HG03432 (cell line): ENCODE measurements around the gene CASKIN1.
"Not testable (repeated sequence)": the region's sequence is repeated elsewhere in the genome, so short reads cannot be mapped to it uniquely, and the experiment has no call there.

Source experiments
- ATAC-seq: cut with Tn5 transposase; IDR thresholded peaks from one replicate; pipeline ENCODE4 v1.9.1; 2021; ENCODE audit warnings: mild to moderate bottlenecking, moderate library complexity; ENCODE audit not compliant: unreplicated experiment

Gene CASKIN1, protein sequence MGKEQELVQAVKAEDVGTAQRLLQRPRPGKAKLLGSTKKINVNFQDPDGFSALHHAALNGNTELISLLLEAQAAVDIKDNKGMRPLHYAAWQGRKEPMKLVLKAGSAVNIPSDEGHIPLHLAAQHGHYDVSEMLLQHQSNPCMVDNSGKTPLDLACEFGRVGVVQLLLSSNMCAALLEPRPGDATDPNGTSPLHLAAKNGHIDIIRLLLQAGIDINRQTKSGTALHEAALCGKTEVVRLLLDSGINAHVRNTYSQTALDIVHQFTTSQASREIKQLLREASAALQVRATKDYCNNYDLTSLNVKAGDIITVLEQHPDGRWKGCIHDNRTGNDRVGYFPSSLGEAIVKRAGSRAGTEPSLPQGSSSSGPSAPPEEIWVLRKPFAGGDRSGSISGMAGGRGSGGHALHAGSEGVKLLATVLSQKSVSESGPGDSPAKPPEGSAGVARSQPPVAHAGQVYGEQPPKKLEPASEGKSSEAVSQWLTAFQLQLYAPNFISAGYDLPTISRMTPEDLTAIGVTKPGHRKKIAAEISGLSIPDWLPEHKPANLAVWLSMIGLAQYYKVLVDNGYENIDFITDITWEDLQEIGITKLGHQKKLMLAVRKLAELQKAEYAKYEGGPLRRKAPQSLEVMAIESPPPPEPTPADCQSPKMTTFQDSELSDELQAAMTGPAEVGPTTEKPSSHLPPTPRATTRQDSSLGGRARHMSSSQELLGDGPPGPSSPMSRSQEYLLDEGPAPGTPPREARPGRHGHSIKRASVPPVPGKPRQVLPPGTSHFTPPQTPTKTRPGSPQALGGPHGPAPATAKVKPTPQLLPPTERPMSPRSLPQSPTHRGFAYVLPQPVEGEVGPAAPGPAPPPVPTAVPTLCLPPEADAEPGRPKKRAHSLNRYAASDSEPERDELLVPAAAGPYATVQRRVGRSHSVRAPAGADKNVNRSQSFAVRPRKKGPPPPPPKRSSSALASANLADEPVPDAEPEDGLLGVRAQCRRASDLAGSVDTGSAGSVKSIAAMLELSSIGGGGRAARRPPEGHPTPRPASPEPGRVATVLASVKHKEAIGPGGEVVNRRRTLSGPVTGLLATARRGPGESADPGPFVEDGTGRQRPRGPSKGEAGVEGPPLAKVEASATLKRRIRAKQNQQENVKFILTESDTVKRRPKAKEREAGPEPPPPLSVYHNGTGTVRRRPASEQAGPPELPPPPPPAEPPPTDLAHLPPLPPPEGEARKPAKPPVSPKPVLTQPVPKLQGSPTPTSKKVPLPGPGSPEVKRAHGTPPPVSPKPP (N-terminal part only)

DNA sequence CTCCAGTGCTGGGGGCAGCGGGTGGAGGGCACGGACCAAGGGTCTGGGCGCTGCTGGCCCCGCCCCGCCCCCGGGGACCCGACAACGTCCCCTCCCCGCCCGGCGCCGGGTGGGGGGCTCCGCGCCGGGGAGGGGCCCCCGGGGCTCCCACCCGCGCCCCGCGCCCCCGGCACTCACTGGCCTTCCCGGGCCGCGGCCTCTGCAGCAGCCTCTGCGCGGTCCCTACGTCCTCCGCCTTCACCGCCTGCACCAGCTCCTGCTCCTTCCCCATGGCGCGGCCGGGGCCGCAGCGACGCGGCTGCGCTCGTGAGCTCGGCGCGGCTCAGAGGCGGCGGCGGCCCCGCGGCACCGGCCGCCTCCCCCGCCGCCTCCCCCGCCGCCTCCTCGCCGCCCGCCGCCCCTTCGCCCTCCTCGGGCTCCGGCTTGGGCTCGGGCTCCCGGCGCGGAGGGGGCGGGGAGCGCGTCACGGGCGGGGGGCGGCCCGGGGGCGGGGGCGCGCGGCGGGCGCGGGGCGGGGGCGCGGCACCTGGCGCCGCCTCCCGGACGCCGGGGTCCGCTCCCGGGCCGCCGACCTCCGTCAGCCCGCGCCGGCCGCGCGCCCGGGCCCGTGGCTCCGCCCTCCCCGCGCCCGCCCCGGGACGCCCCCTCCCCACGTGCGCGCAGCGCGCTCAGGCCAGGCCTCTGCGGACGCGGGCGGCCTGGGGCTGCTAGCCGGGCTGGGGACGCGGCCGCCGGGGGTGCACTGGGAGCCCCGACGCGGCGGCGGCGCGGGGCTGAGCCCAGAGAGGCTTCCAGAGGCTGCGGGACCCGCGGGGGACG lies at the start of gene CASKIN1:
CASKIN1 (minus strand) TSS at position 444 of the 819 bp plus-strand sequence; CDS start at position 271, 173 bp downstream.
- no peak for ATAC-seq

DNA sequence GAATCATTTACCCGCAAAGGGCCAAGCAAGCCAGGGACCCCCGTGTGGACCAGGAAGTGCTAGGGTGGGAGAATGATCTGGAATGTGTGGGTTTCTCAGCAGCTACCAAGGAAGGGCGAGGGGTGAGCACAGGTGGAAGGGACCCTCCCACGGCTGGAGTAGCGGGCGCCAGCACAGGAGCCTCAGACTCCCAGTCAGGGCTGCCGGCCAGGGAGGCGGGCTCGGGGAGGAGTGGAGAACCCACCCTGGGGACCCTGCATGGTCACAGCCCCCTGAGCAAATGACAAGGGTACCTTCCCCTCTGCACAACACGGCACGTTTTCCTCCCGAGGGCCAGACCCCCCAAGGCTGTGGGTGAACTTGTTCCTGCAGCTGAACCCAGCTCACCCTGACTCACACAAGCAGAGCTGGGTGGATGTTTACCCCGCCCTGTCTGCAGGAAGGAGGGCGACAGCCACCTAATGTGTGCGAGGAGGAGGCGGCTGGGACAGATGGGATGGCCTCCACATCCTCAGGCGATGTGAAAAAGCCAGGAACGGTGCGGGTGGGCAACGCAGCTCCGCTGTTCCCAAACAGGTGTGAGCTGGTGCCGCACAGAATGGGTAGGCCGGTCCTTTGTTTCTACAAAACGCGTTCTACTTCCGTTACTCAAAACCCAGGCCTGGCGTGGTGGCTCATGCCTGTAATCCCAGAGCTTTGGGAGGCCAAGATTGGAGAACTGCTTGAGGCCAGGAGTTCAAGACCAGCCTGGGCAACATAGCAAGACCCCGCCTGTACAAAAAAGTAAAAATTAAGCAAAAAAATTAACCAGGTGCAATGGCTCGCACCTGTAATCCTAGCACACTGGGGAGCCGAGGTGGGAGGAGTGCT lies 48.8 kb upstream of the CASKIN1 start:
- ATAC-seq, result no peak

GRCh38 chr16:2244301-2244700 lies 47.9 kb upstream of the CASKIN1 start:
- ATAC-seq, result no peak

- ATAC-seq, result no peak
Measured at GRCh38 chr16:2243781-2244180, 47.4 kb upstream of the CASKIN1 start.

DNA sequence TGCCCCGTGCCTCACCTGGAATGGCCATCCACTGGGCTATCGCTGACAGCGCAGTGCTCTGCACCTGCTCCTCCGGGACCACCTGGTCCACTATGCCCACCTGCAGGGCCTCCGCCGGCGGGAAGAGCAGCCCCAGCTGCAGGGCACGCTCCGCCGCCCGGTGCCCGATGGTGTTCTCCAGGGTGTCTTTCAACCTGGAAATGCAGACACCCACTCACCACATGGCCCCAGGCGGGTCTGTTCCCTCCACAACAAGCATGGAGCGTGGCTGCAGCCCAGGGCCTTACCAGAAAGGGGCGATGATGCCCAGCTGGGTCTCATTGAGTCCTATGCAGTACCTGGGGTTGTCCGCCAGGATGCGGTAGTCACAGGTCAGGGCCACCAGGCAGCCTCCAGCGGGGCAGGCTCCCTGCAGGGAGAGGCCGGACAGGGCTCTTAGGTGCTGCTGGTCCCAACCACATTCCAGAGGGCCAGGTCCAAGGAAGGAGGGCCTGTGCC lies 46.7 kb upstream of the CASKIN1 start:
- ATAC-seq, result no peak

GRCh38 chr16:2242598-2242997 lies 46.2 kb upstream of the CASKIN1 start:
- ATAC-seq, result no peak

DNA sequence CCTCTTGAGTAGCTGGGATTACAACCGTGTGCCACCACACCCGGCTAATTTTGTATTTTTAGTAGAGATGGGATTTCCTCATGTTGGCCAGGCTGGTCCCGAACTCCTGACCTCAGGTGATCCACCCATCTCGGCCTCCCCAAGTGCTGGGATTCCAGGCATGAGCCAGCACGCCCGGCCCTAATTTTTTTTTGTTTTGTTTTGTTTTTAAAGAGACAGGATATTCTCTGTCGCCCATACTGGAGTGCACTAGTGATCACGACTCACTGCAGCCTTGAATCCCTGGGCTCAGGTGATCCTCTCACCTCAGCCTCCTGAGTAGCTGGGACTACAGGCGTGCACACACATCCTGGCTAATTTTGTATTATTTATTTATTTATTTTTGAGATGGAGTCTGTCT lies 43.9 kb upstream of the CASKIN1 start:
- ATAC-seq, result not testable (repeated sequence)

- no peak for ATAC-seq
Measured at GRCh38 chr16:2238838-2239675, 42.7 kb upstream of the CASKIN1 start.

GRCh38 chr16:2238150-2238837 lies 41.9 kb upstream of the CASKIN1 start:
- ATAC-seq, result no peak

GRCh38 chr16:2237493-2238149 lies 41.2 kb upstream of the CASKIN1 start:
- no peak for ATAC-seq

DNA sequence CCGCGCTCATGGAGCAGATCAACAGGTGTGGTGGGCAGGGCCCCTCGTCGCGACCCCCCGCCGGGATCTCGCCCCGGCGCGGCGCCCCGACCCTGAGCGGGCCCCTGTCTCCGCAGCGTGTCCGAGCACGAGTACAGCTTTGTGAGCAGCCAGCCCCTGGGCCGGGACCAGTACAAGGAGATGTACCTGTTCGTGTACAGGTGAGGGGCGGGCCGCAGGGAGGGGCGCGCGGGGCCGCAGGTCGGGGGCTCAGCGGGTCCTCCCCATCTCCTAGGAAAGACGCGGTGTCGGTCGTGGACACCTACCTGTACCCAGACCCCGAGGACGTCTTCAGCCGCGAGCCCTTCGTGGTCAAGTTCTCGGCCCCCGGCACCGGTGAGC lies 40.7 kb upstream of the CASKIN1 start:
- no peak for ATAC-seq

- no peak for ATAC-seq
Measured at GRCh38 chr16:2236337-2237101, 40.1 kb upstream of the CASKIN1 start, which contains the start of gene DNASE1L2. TSS of gene DNASE1L2 (plus strand) at chr16:2236444. CDS start at chr16:2236817, 373 bp downstream.

- ATAC-seq, result no peak
Measured at GRCh38 chr16:2235695-2236336, 39.4 kb upstream of the CASKIN1 start.

DNA sequence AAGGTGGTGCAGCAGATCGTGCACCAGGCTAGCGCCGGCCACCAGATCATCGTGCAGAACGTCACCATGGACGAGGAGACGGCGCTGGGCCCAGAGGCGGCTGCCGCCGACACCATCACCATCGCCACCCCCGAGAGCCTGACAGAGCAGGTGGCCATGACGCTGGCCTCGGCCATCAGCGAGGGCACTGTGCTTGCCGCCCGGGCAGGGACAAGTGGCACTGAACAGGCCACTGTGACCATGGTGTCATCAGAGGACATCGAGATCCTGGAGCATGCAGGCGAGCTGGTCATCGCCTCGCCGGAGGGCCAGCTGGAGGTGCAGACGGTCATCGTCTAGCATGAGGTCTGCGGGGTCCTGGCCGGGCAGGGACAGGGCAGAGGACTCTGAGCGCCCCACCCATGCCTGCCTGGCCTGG lies 38.8 kb upstream of the CASKIN1 start:
- ATAC-seq, result no peak

DNA sequence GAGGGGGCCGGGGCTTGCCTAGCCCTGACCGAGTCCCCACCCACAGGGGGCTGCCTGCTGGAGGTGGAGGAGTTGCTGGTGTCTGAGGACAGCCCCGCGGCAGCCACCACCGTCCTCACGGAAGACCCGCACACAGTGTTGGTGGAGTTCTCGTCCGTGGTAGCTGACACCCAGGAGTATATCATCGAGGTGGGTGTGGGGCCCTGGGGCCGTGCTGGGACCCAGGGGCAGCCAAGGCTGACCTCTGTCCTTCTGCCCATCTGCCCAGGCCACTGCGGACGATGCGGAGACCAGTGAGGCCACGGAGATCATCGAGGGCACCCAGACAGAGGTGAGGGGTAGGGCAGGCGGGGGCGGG lies 38.4 kb upstream of the CASKIN1 start:
- ATAC-seq, result no peak
